GM19328 (cell line): Measurements from ENCODE around the gene GRB2.
"Not testable (repeated sequence)": the region's sequence is repeated elsewhere in the genome, so short reads cannot be mapped to it uniquely, and the experiment has no call there.

Source experiments
- ATAC-seq: cut with Tn5 transposase; IDR thresholded peaks from one replicate; pipeline ENCODE4 v1.9.1; 2021; ENCODE audit warnings: mild to moderate bottlenecking, moderate library complexity; ENCODE audit not compliant: unreplicated experiment

GRB2 gene

DNA sequence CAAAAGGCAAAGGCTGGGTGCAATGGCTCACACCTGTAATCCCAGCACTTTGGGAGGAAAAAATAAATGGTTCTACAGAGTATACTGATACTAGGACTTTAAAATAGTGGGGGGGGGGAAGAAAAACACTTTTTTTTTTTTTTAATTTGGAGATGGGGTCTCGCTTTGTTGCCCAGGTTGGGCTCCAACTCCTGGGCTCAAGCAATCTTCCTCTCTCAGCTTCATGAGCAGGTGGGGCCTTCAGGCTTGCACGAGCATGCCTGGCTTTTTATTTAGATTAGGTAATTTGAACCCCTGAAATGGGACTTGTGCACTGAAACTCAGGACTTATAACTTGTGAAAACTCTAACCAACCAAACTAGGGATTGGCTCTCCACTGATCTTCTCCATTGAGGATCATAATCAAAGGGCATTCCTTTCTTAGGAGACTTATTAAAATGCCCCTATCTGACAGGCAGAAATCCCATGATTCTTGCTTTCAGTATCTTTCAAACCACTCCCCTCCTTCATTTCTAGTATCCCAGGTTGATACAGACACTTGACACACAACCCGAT lies 16.9 kb downstream of the GRB2 start:
- ATAC-seq, result no peak

DNA sequence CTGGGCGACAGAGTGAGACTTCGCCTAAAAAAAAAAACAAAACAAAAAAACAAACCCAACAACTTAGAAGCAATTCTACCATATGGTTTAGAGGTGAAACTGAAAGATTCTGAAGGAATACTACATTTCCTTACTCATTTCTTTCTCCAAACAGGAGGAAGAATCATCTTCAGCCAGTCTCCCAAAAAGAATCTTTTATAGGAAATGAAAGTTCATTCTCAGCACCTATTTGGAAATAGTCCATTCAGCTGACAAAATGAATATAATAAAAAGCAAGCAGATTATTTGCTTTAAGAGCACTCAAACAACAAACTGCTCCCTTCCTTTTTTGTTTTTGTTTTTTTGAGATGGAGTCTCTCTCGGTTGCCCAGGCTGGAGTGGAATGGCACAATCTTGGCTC lies 17.7 kb downstream of the GRB2 start:
- ATAC-seq, result no peak

DNA sequence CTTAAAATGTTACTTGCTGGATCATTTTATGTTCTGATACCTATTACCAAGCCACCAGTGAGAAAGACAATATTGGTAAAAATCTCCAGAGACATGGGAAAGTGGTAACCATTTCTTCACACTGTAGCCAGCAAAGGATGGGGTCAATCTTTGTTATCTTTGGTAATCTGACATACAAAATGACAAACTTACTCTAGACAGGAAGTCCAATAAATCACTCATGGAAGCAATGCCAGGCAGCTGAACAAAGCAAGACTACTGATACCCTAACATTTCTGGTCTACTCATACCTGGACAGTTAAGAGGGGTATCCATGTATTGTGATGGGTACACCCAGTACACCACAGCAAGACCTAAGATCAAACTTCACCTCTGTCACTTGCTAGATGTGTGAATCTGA lies 19.0 kb downstream of the GRB2 start:
- no peak for ATAC-seq

DNA sequence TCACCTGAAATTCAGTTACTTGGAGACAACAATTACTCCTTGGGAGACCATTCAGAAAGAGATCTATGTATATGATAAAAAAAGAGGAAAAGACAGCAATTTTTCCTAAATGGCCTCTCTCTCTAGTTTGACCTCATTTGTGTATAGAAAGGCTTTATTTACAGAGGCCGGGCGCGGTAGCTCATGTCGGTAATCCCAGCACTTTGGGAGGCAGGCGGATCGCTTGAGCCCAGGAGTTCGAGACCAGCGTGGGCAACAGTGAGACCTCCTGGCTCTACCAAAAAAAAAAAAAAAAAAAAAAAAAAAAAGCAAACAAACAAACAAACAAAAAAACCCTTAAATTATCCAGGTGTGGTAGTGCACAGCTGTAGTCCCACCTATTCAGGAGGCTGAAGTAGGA lies 20.7 kb downstream of the GRB2 start:
- no peak for ATAC-seq

DNA sequence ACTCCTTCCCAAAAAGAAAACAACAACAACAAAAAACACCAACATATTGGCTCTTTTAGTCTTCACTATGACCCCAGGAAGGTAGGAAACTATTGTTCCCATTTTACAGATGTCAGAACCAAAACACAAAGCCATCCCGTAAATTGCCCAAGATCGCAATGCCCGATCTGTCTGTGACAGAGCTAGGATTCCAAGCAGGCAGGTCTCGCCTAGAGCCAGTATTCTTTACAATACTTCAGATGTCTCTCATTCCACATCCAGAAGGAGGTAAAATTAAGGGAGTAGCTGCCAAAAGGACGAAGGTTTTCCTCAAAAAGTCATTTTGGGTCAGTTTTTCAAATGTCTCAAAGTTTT lies 21.7 kb downstream of the GRB2 start:
- no peak for ATAC-seq

- no peak for ATAC-seq
These were observed 24.7 kb downstream of the GRB2 start for GRCh38 chr17:75380750-75381149.

- no peak for ATAC-seq
These were observed 25.2 kb downstream of the GRB2 start for GRCh38 chr17:75380315-75380714.

GRCh38 chr17:75379426-75379825 lies 26.1 kb downstream of the GRB2 start:
- ATAC-seq, result not testable (repeated sequence)

DNA sequence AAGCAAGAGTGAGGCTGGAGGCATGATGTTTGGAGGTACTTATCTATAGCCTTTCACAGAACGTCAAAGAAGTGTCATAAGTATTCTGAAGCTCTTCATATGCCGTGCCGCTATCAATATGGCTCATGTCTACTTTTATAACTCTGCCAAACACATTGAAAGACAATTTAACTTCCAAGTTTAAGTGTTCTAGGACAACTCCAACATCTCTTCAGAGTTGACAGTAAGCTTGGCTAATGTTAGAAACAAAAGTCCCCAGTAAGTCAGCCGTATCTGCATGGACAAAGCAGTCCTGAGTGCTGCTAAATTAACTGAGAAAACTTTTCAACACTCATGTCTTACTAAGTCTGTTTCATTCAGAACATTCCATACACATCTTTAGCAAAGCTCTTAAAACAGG lies 32.2 kb downstream of the GRB2 start:
- no peak for ATAC-seq

DNA sequence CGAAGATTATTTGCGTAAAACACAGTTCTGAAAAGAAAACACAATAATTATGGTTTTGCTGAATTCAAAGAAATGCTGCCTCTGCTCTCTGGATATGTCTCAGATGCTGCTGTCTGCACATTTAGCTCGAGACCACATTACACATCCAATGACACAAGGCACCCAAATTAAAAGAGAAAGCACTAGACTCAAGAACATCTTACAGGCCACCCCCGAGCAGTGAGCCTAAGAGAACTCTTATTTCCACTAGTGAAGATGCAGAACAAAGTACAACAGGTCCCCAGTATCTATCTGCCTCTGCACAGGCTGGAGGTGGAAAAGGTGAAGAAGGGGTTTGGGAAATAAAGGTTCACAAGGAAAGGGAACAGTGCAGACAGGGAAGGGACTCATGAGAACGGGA lies 33.5 kb downstream of the GRB2 start:
- ATAC-seq, result no peak

GRCh38 chr17:75371339-75371738 lies 34.1 kb downstream of the GRB2 start:
- no peak for ATAC-seq

DNA sequence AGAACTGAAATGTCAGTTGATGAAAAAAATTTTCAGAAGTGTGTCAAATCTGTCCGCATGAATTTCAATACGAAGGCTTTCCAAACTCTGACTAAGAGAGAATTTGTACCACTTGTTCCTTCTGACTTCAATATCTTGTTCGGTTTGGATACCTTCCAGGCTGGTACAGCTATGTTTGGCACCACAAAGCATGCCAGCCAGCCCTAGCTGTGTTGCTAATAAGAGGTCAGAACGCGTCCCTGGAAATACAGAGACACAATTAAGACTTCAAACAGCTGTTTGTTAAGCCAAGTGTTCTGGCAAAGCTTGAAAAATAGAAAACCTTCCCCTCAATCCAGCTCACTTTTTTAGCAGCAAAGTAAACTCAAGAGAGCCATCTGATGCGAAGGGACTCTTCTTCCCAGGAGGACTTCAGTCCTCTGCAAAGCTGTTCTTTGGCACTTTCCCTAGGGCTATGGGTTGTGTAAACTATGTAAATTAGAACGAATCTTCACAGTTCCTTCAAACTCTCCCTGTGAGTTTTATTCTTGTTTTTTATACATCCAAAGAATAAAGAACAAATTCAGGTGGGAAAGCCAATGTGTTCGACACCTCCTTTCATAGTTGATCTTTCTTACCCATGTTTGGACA lies 35.1 kb downstream of the GRB2 start:
- ATAC-seq, result no peak

DNA sequence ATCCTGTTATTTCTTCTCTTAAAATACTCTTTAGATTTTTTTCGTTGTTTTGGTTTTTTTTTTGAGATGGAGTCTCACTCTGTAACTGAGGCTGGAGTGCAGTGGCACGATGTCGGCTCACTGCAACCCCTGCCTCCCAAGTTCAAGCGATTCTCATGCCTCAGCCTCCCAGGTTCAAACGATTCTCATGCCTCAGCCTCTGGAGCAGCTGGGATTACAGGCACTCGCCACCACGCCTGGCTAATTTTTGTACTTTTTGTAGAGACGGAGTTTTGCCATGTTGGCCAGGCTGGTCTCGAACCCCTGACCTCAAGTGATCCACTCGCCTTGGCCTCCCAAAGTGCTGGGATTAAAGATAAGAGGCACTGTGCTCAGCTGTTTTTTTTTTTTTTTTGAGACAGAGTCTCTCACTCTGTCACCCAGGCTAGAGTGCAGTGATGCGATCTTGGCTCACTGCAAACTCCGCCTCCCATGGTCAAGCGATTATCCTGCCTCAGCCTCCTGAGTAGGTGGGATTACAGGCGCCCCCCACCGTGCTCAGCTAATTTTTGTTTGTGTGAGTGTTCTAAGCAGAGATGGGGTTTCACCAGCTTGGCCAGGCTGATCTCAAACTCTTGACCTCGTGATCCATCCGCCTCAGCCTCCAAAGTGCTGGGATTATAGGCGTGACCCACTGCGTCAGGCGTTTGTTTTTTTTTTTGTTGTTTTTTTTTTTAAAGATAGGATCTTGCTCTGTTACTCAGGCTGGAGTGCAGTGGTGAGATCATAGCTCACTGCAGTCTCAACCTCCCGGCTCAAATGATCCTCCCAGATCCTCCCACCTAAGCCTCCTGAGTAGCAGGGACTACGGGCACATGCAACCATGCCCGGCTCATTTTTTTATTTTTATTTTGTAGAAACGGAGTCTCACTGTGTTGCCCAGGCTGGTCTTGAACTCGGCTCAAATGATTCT lies 37.4 kb downstream of the GRB2 start:
- ATAC-seq, result not testable (repeated sequence)

GRCh38 chr17:75367312-75367711 lies 38.2 kb downstream of the GRB2 start:
- no peak for ATAC-seq

DNA sequence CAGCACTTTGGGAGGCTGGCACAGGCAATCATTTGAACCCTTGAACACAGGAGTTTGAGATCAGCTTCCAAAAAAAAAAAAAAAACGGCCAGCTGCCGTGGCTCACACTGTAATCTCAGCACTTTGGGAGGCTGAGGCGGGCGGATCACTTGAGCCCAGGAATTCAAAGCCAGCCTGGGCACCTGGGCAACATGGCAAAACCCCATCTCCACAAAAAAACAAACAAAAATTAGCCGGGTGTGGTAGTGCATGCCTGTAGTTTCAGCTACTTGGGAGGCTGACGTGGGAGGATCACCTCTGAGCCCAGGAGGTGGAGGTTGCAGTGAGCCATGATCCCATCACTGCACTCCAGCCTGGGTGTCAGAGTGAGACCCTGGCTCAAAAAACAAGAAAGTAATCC lies 39.0 kb downstream of the GRB2 start:
- ATAC-seq, result no peak

GRCh38 chr17:75365931-75366275 lies 39.6 kb downstream of the GRB2 start:
- no peak for ATAC-seq

GRCh38 chr17:75365009-75365930 lies 40.2 kb downstream of the GRB2 start:
- ATAC-seq, result no peak

- no peak for ATAC-seq
These were observed 41.4 kb downstream of the GRB2 start for GRCh38 chr17:75364078-75364477.

GRCh38 chr17:75361996-75362395 lies 43.5 kb downstream of the GRB2 start:
- ATAC-seq, result no peak

DNA sequence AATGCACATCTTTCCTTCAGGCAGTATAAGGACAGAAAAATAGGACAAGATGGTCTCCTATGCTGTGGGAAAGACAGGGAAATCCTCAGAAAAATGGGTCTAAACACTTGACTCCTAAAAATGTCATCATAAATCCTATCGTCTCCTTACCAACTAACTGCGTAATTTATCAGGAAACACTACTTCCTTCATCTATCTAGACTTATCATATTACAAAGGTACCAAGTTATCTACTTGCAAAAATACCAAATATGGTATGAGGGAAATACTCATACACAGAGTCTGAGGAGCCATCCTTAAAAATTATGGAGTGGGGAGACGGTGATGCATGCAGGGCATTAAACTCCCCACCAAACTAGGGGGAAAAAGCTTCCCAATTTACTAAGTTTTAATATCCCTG lies 44.1 kb downstream of the GRB2 start:
- ATAC-seq, result no peak

- no peak for ATAC-seq
These were observed 49.1 kb downstream of the GRB2 start for GRCh38 chr17:75356260-75356937.
